Mucosa of stomach (tissue), 1 donor: Measurements from ENCODE around the gene ANKFN1.

Experiments
- H3K27me3 ChIP-seq: one replicate; pipeline ENCODE4 v1.7.0; 2013; ENCODE audit warnings: mild to moderate bottlenecking, low read length; ENCODE audit not compliant: control insufficient read depth, insufficient read depth
- H3K36me3 ChIP-seq: one replicate; pipeline ENCODE4 v1.7.0; 2013; ENCODE audit warnings: low read length; ENCODE audit not compliant: control insufficient read depth, insufficient read depth
- H3K4me1 ChIP-seq: one replicate; pipeline ENCODE4 v1.7.0; 2013; ENCODE audit warnings: mild to moderate bottlenecking, low read length; ENCODE audit not compliant: control insufficient read depth, insufficient read depth
- H3K4me3 ChIP-seq: one replicate; pipeline ENCODE4 v1.7.0; 2013; ENCODE audit warnings: low read length
- H3K9ac ChIP-seq: one replicate; pipeline ENCODE4 v1.7.0; 2013; ENCODE audit warnings: mild to moderate bottlenecking, low read length, moderate library complexity
- H3K9me3 ChIP-seq: one replicate; pipeline ENCODE4 v1.7.0; 2013; ENCODE audit warnings: mild to moderate bottlenecking, low read length, moderate library complexity; ENCODE audit not compliant: control insufficient read depth
- donor health status: Pancreatic carcinoma.

The ANKFN1 gene

GRCh38 chr17:56322991-56323390 lies 169.7 kb downstream of the ANKFN1 start:
- Histone ChIP-seq H3K36me3 (no peaks in the 10 kb centered on the region), H3K9ac (no peak overlapping the region), H3K4me3 (no peak overlapping the region), H3K9me3 (no peaks in the 10 kb centered on the region), H3K27me3 (no peaks in the 10 kb centered on the region), H3K4me1 (no peaks in the 10 kb centered on the region)

GRCh38 chr17:56324676-56325075 lies 171.4 kb downstream of the ANKFN1 start:
- Histone ChIP-seq H3K27me3 (no peaks in the 10 kb centered on the region), H3K9me3 (no peaks in the 10 kb centered on the region), H3K4me3 (no peak overlapping the region), H3K36me3 (no peaks in the 10 kb centered on the region), H3K4me1 (no peaks in the 10 kb centered on the region), H3K9ac (no peak overlapping the region)

GRCh38 chr17:56325313-56326000 lies 172.2 kb downstream of the ANKFN1 start:
- no peaks in the 10 kb centered on the region for H3K4me1 ChIP-seq
- no peak overlapping the region for H3K4me3 ChIP-seq
- H3K9me3 ChIP-seq, result no peaks in the 10 kb centered on the region
- no peaks in the 10 kb centered on the region for H3K27me3 ChIP-seq
- no peak overlapping the region for H3K9ac ChIP-seq
- H3K36me3 ChIP-seq, result no peaks in the 10 kb centered on the region

GRCh38 chr17:56326001-56326359 lies 172.7 kb downstream of the ANKFN1 start:
- no peaks in the 10 kb centered on the region for H3K36me3 ChIP-seq
- no peak overlapping the region for H3K9ac ChIP-seq
- no peaks in the 10 kb centered on the region for H3K27me3 ChIP-seq
- no peaks in the 10 kb centered on the region for H3K9me3 ChIP-seq
- H3K4me3 ChIP-seq, result no peak overlapping the region
- no peaks in the 10 kb centered on the region for H3K4me1 ChIP-seq

GRCh38 chr17:56347639-56348038 lies 194.4 kb downstream of the ANKFN1 start:
- no peak overlapping the region for H3K4me3 ChIP-seq
- H3K36me3 ChIP-seq, result no peaks in the 10 kb centered on the region
- no peaks in the 10 kb centered on the region for H3K4me1 ChIP-seq
- no peaks in the 10 kb centered on the region for H3K27me3 ChIP-seq
- H3K9ac ChIP-seq, result no peak overlapping the region
- H3K9me3 ChIP-seq, result no peaks in the 10 kb centered on the region

- no peaks in the 10 kb centered on the region for H3K27me3 ChIP-seq
- no peak overlapping the region for H3K4me3 ChIP-seq
- no peaks in the 10 kb centered on the region for H3K9me3 ChIP-seq
- H3K9ac ChIP-seq, result no peak overlapping the region
- H3K36me3 ChIP-seq, result no peaks in the 10 kb centered on the region
- no peaks in the 10 kb centered on the region for H3K4me1 ChIP-seq
Observed at GRCh38 chr17:56350592-56350991, 197.3 kb downstream of the ANKFN1 start.

GRCh38 chr17:56351675-56352074 lies 198.4 kb downstream of the ANKFN1 start:
- H3K36me3 ChIP-seq, result no peaks in the 10 kb centered on the region
- H3K27me3 ChIP-seq, result no peaks in the 10 kb centered on the region
- no peak overlapping the region for H3K9ac ChIP-seq
- H3K4me1 ChIP-seq, result no peaks in the 10 kb centered on the region
- H3K4me3 ChIP-seq, result no peak overlapping the region
- H3K9me3 ChIP-seq, result no peaks in the 10 kb centered on the region

- no peaks in the 10 kb centered on the region for H3K4me1 ChIP-seq
- no peaks in the 10 kb centered on the region for H3K9me3 ChIP-seq
- H3K27me3 ChIP-seq, result no peaks in the 10 kb centered on the region
Observed at GRCh38 chr17:56358651-56359050, 205.4 kb downstream of the ANKFN1 start.

GRCh38 chr17:56359518-56359917 lies 206.2 kb downstream of the ANKFN1 start:
- Histone ChIP-seq H3K27me3 (no peaks in the 10 kb centered on the region), H3K4me1 (no peaks in the 10 kb centered on the region), H3K9me3 (no peaks in the 10 kb centered on the region), H3K36me3 (no peaks in the 10 kb centered on the region), H3K4me3 (no peak overlapping the region), H3K9ac (no peak overlapping the region)

More at GRCh38 chr17:56358651-56359050, 205.4 kb downstream of the ANKFN1 start:
- Histone ChIP-seq H3K9ac (no peak overlapping the region), H3K36me3 (no peaks in the 10 kb centered on the region), H3K4me3 (no peak overlapping the region)

GRCh38 chr17:56367366-56367765 lies 214.1 kb downstream of the ANKFN1 start:
- Histone ChIP-seq H3K27me3 (no peaks in the 10 kb centered on the region), H3K4me3 (no peak overlapping the region)

GRCh38 chr17:56373981-56374833 lies 220.9 kb downstream of the ANKFN1 start:
- H3K9ac ChIP-seq, result no peak overlapping the region
- no peaks in the 10 kb centered on the region for H3K9me3 ChIP-seq
- H3K4me3 ChIP-seq, result no peak overlapping the region
- H3K27me3 ChIP-seq, result no peaks in the 10 kb centered on the region
- H3K4me1 ChIP-seq, result no peaks in the 10 kb centered on the region
- H3K36me3 ChIP-seq, result no peaks in the 10 kb centered on the region

More at GRCh38 chr17:56367366-56367765, 214.1 kb downstream of the ANKFN1 start:
- no peaks in the 10 kb centered on the region for H3K4me1 ChIP-seq
- H3K9ac ChIP-seq, result no peak overlapping the region
- H3K36me3 ChIP-seq, result no peaks in the 10 kb centered on the region
- no peaks in the 10 kb centered on the region for H3K9me3 ChIP-seq

- no peak overlapping the region for H3K9ac ChIP-seq
- H3K4me3 ChIP-seq, result no peak overlapping the region
- no peaks in the 10 kb centered on the region for H3K4me1 ChIP-seq
- no peaks in the 10 kb centered on the region for H3K9me3 ChIP-seq
- H3K27me3 ChIP-seq, result peaks cover 2% of the 10 kb centered on the region
- H3K36me3 ChIP-seq, result no peaks in the 10 kb centered on the region
Observed at GRCh38 chr17:56389356-56389755, 236.1 kb downstream of the ANKFN1 start.
